Heart left ventricle (tissue), 16 donors: ENCODE data around the gene AKAP13. TPM values are rescaled to one million over a fixed set of nuclear protein-coding genes. Genes with fewer than 3 reads are reported as not detected.

Experiments used
- ATAC-seq, 4 donors: fragments of 200-7000 bp; cut with Tn5 transposase; one replicate each; pipeline ENCODE4 v1.9.1; 2020 to 2022; ENCODE audit warnings: moderate library complexity in 4 of 4, mild to moderate bottlenecking in 3 of 4, moderate number of reproducible peaks in 1 of 4
- DNase-seq, 5 donors: peaks; one replicate each; pipeline ENCODE4 v3.0.0-alpha.2; 2020
- H3K27ac ChIP-seq, 12 donors: fragments of 200-600 bp; sonication (generic) in 4 of 12; one replicate each; pipeline versions ENCODE4 v1.5.0 to v1.8.0; 2016 to 2022; ENCODE audit warnings: mild to moderate bottlenecking in 2 of 12
- H3K27me3 ChIP-seq, 9 donors: fragments of 200-600 bp; sonication (generic) in 2 of 9; one replicate each; pipeline versions ENCODE4 v1.5.1 to v1.8.0; 2016 to 2022; ENCODE audit warnings: mild to moderate bottlenecking in 3 of 9
- H3K36me3 ChIP-seq, 9 donors: fragments of 200-600 bp; sonication (generic) in 2 of 9; one replicate each; pipeline versions ENCODE4 v1.5.0 to v1.8.0; 2018 to 2022; ENCODE audit warnings: mild to moderate bottlenecking in 2 of 9
- H3K4me1 ChIP-seq, 12 donors: fragments of 200-600 bp; sonication (generic) in 4 of 12; one replicate each; pipeline versions ENCODE4 v1.5.0 to v1.8.0; 2016 to 2022; ENCODE audit warnings: mild to moderate bottlenecking in 3 of 12
- H3K4me3 ChIP-seq, 12 donors: fragments of 200-600 bp; sonication (generic) in 4 of 12; one replicate each; pipeline versions ENCODE4 v1.5.0 to v1.8.0; 2017 to 2022; ENCODE audit warnings: mild to moderate bottlenecking in 9 of 12, moderate library complexity in 4 of 12
- H3K9me3 ChIP-seq, 12 donors: fragments of 200-600 bp; sonication (generic) in 4 of 12; one replicate each; pipeline versions ENCODE4 v1.5.0 to v1.8.0; 2016 to 2022; ENCODE audit warnings: mild to moderate bottlenecking in 1 of 12
- CTCF ChIP-seq, 12 donors: fragments of 200-600 bp; sonication (generic) in 4 of 12; IDR thresholded peaks; one replicate each; pipeline versions ENCODE4 v1.5.0 to v1.8.0; 2018 to 2022; ENCODE audit warnings: antibody characterized with exemption in 12 of 12, mild to moderate bottlenecking in 5 of 12
- POLR2A ChIP-seq, 2 donors: fragments of 450-650 bp; IDR thresholded peaks; one replicate each; pipeline ENCODE4 v1.6.1; 2017; ENCODE audit warnings: antibody characterized with exemption in 2 of 2, mild to moderate bottlenecking in 2 of 2, moderate library complexity in 2 of 2
- WGBS, 4 donors: extraction: QIAGEN DNeasy Blood & Tissue Kit in 2 of 4; methylation state at CpG; one replicate each; pipeline versions ENCODE4 v1.1.5 to v1.1.7; 2013 to 2018; 5-methylcytosine and 5-hydroxymethylcytosine counted together
- intact Hi-C, 10 donors: fragments of 100-400 bp; cut with DNase I; formaldehyde crosslinking; loops; one replicate each; pipeline versions ENCODE4 v1.11.1 to v1.14.2; 2022
- polyA plus RNA-seq, 2 donors: library from polyadenylated mRNA; stranded (reverse); fragments of 200-250 nt; gene quantifications; one replicate each; pipeline ENCODE4 v1.2.3, GENCODE V29; 2013
- total RNA-seq, 9 donors: library from RNA; depleted of rRNA in 2 of 9; stranded (reverse); fragments of >200 nt in 2 of 9; fragmentation: NEBNext Ultra II Directional in 3 of 9; extraction: Animal tissue kit (Norgen Biotek cat#: 25700) in 3 of 9; gene quantifications; one replicate each; pipeline versions ENCODE4 v1.1.0 to v1.2.4, GENCODE V29; 2016 to 2023
- donor health status: ischemic (EF 13 %, LVEDD 7.1; RV severe dilation, severe dysfunction).
- donor health status: healthy with polysubstance abuse.
- donor health status: DM: no; HTN: yes; CAD: no.
- donor health status: DM: no; HTN: no; CAD: no.
- donor health status: ischemic (EF 25% LVEDD 6.9; RV normal size, moderate dysfunction).
- donor health status: ischemic (EF 25% LVEDD 5.7; RV mildly dilated, moderate dysfunction).
- donor health status: healthy.
- donor health status: DM: yes; HTN: yes; CAD: no.
- donor health status: ischemic (EF 35%, LVEDD 5.7; RV mildly dilated, moderate dysfunction).
- donor health status: nonischemic (EF 11% LVEDD 7.7; RV severe dilation, severe dysfunction).
- donor health status: DM: yes; HTN: yes; CAD: no.
- donor health status: PGD.
- donor health status: ischemic (EF 29% LVEDD 5.4; RV normal size, mild dysfunction).
- donor health status: nonischemic (EF 23%, LVEDD 6.1; RV moderate dilation, normal function).

The AKAP13 gene
- total and polyA plus RNA-seq, 11 donors: 124 to 598 (median 340) TPM

- 31 to 51% (median 35%) methylated on average over 7 of the region's 7 CpGs for WGBS, 4 donors
- Histone ChIP-seq H3K4me3 (peak overlapping the region in 1 of 12 donors; percentile 29), H3K27ac (peak overlapping the region; percentile 42 to 97 (median 84)), H3K4me1 (peaks cover 5 to 78% (median 53%) of the 10 kb centered on the region in 12 donors), H3K9me3 (no peaks in the 10 kb centered on the region), H3K27me3 (no peaks in the 10 kb centered on the region), H3K36me3 (peaks cover 0 to 54% (median 23%) of the 10 kb centered on the region in 9 donors)
- intact Hi-C loops: loop anchor here in 5 of 10 donors (10.0 kb wide), 4 partner anchors 78 to 368 kb away; no protein-coding TSS in a partner anchor
- TF ChIP-seq CTCF (IDR thresholded peaks at IDR 0.05) (no peak), POLR2A (IDR thresholded peaks at IDR 0.05) (no peak)
- DNase-seq: no peak
- ATAC-seq: peak in 1 of 4 donors; percentile 13
These were observed 322.1 kb downstream of the AKAP13 start for GRCh38 chr15:85702321-85703101.

GRCh38 chr15:85704066-85704465 is 323.7 kb downstream of the AKAP13 start:
- DNase-seq: no peak
- intact Hi-C loops: loop anchor here in 5 of 10 donors (10.0 kb wide), 4 partner anchors 79 to 369 kb away; no protein-coding TSS in a partner anchor
- no peak for TF ChIP-seq POLR2A (IDR thresholded peaks at IDR 0.05)
- no peak for TF ChIP-seq CTCF (IDR thresholded peaks at IDR 0.05)
- peak in 1 of 4 donors; percentile 9 for ATAC-seq
- WGBS, 4 donors: 48 to 52% (median 50%) methylated on average over 4 of the region's 4 CpGs
- Histone ChIP-seq H3K36me3 (peaks cover 0 to 51% (median 25%) of the 10 kb centered on the region in 9 donors), H3K4me1 (peaks cover 5 to 89% (median 68%) of the 10 kb centered on the region in 12 donors), H3K27me3 (no peaks in the 10 kb centered on the region), H3K27ac (peak overlapping the region; percentile 73 to 97 (median 84)), H3K9me3 (no peaks in the 10 kb centered on the region), H3K4me3 (peak overlapping the region in 1 of 12 donors; percentile 0)

GRCh38 chr15:85704720-85705429 is 324.5 kb downstream of the AKAP13 start:
- H3K27me3 ChIP-seq: no peaks in the 10 kb centered on the region
- H3K4me1 ChIP-seq: peaks cover 5 to 89% (median 70%) of the 10 kb centered on the region in 12 donors
- TF ChIP-seq CTCF (IDR thresholded peaks at IDR 0.05) (no peak), POLR2A (IDR thresholded peaks at IDR 0.05) (no peak)
- DNase-seq (peak in 1 of 5 donors; percentile 37), ATAC-seq (peak; percentile 37 to 52 (median 44))
- H3K36me3 ChIP-seq: peaks cover 0 to 51% (median 28%) of the 10 kb centered on the region in 9 donors
- intact Hi-C loops: loop anchor here in 7 of 10 donors (5.0 to 10.0 kb wide), 7 partner anchors 80 to 370 kb away; no protein-coding TSS in a partner anchor
- no peak overlapping the region for H3K4me3 ChIP-seq
- 46 to 52% (median 50%) methylated on average over 3 of the region's 3 CpGs for WGBS, 4 donors
- H3K9me3 ChIP-seq: no peaks in the 10 kb centered on the region
- H3K27ac ChIP-seq: peak overlapping the region; percentile 73 to 97 (median 84)
